ENCODE results near the gene LGR4. TPM values are rescaled to one million over a fixed set of nuclear protein-coding genes. Genes with fewer than 3 reads are reported as not detected.

LGR4 gene
- total and polyA plus RNA-seq, 2 of the 13 experiments (the other 11 are each of a cell fraction or from before 2014, with no cell fraction given), result 42.1 to 68.7 TPM

GRCh38 chr11:27506200-27507182 is 33.9 kb upstream of the LGR4 start, which contains the start of gene LIN7C (continued):
- TF ChIP-seq, protein P1, sequence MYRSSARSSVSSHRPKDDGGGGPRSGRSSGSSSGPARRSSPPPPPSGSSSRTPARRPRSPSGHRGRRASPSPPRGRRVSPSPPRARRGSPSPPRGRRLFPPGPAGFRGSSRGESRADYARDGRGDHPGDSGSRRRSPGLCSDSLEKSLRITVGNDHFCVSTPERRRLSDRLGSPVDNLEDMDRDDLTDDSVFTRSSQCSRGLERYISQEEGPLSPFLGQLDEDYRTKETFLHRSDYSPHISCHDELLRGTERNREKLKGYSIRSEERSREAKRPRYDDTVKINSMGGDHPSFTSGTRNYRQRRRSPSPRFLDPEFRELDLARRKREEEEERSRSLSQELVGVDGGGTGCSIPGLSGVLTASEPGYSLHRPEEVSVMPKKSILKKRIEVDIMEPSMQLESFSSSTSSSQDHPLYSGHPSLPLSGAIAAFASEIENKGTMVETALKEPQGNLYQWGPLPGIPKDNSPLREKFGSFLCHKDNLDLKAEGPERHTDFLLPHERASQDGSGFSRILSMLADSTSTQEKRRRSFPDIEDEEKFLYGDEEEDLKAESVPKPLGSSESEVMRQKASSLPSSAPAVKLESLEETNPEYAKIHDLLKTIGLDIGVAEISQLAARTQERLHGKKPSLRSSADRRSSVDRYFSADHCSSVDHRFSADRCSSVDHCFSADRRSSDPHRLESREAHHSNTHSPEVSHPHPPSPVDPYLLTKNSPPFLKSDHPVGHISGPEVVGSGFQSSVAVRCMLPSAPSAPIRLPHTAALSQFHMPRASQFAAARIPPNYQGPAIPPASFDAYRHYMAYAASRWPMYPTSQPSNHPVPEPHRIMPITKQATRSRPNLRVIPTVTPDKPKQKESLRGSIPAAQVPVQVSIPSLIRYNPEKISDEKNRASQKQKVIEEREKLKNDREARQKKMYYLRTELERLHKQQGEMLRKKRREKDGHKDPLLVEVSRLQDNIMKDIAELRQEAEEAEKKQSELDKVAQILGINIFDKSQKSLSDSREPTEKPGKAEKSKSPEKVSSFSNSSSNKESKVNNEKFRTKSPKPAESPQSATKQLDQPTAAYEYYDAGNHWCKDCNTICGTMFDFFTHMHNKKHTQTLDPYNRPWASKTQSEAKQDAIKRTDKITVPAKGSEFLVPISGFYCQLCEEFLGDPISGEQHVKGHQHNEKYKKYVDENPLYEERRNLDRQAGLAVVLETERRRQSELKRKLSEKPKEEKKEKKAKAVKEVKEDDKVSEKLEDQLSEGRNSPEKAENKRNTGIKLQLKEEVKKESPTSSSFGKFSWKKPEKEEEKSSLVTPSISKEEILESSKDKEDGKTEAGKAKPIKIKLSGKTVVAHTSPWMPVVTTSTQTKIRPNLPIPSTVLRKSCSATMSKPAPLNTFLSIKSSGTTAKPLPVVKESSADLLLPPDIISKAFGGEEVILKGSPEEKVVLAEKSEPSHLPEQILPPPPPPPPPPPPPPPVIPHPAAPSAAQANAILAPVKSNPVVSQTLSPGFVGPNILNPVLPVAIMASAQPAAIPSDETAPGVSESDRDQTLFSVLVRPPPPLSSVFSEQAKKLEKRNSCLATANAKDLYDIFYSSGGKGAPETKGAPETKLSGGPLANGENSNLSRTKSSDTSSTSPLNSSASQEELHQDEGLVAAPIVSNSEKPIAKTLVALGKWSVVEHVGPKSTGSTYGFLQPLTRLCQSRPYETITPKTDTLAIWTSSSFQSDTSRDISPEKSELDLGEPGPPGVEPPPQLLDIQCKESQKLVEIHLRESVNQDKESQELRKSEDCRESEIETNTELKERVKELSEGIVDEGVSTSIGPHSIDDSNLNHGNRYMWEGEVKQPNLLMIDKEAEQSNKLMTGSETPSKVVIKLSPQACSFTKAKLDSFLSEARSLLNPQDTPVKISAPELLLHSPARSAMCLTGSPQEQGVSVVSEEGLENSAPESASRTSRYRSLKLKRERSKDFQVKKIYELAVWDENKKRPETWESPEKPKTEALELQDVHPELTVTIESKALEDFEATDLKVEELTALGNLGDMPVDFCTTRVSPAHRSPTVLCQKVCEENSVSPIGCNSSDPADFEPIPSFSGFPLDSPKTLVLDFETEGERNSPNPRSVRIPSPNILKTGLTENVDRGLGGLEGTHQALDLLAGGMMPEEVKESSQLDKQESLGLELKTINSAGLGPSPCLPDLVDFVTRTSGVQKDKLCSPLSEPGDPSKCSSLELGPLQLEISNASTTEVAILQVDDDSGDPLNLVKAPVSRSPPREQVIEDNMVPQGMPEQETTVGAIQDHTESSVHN (CRISPR knock-in tag; IDR thresholded peaks at IDR 0.05), result 0 out of 2 replicates have a peak, but pooled peaks have one; percentile 50
- TF ChIP-seq KDM2A (CRISPR knock-in tag; IDR thresholded peaks at IDR 0.05; ENCODE audit: borderline replicate concordance, low read depth), result peak; percentile 80
- peak; percentile 92 for TF ChIP-seq ATF1 (CRISPR knock-in tag; IDR thresholded peaks at IDR 0.05)
- TF ChIP-seq, protein P2, sequence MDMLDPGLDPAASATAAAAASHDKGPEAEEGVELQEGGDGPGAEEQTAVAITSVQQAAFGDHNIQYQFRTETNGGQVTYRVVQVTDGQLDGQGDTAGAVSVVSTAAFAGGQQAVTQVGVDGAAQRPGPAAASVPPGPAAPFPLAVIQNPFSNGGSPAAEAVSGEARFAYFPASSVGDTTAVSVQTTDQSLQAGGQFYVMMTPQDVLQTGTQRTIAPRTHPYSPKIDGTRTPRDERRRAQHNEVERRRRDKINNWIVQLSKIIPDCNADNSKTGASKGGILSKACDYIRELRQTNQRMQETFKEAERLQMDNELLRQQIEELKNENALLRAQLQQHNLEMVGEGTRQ (IDR thresholded peaks at IDR 0.05; ENCODE audit: low read depth, low read length), result no peak
- TF ChIP-seq, protein P2 (CRISPR knock-in tag; IDR thresholded peaks at IDR 0.05; ENCODE audit: borderline replicate concordance), result no peak; the same call in 1 of the 2 replicates
- TF ChIP-seq MXI1 (IDR thresholded peaks at IDR 0.05; ENCODE audit: borderline replicate concordance, low read depth, low read length), result peak; percentile 8; the same call in 2 of the 3 replicates
- TF ChIP-seq SUZ12 (IDR thresholded peaks at IDR 0.05; ENCODE audit: low read depth, low read length), result no peak
- TF ChIP-seq BRCA1 (CRISPR knock-in tag; IDR thresholded peaks at IDR 0.05), result 0 out of 2 replicates have a peak, but pooled peaks have one; percentile 63
- no peak for TF ChIP-seq NCOA5 (CRISPR knock-in tag; IDR thresholded peaks at IDR 0.05)
- TF ChIP-seq, protein P3, sequence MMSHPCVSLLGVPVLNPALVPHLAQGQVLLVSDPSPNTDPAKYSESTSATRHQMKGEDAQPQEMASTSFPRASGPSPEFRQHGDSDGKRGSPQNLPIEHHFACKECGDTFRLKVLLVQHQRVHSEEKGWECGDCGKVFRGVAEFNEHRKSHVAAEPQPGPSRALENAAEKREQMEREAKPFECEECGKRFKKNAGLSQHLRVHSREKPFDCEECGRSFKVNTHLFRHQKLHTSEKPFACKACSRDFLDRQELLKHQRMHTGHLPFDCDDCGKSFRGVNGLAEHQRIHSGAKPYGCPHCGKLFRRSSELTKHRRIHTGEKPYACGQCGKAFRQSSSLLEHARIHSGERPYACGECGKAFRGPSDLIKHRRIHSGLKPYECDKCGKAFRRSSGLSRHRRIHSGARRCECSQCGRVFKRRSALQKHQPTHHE (CRISPR knock-in tag; IDR thresholded peaks at IDR 0.05; ENCODE audit: borderline replicate concordance), result 0 out of 2 replicates have a peak, but pooled peaks have one; percentile 23
- TF ChIP-seq BRD4 (CRISPR knock-in tag; IDR thresholded peaks at IDR 0.05), result peak; percentile 93
- no peak for TF ChIP-seq NR2F1 (CRISPR knock-in tag; IDR thresholded peaks at IDR 0.05)
- TF ChIP-seq NR0B2 (CRISPR knock-in tag; IDR thresholded peaks at IDR 0.05), result no peak
- no peak for TF ChIP-seq TFDP1 (CRISPR knock-in tag; IDR thresholded peaks at IDR 0.05; ENCODE audit: borderline replicate concordance)

Measured in HepG2 (cell line).